Transverse colon (tissue), 4 donors: ENCODE results near the gene SMYD4. TPM values are rescaled to one million over a fixed set of nuclear protein-coding genes. Genes with fewer than 3 reads are reported as not detected.
"Not testable (repeated sequence)": the region's sequence is repeated elsewhere in the genome, so short reads cannot be mapped to it uniquely, and the experiment has no call there.

ENCODE experiments used
- DNase-seq: peaks from one replicate; pipeline ENCODE4 v3.0.0-alpha.2; 2019
- H3K27ac ChIP-seq, 4 donors: fragments of 200-600 bp; sonication (generic); 2 replicates each; pipeline ENCODE4 v1.5.1; 2016 to 2018; ENCODE audit warnings: inconsistent platforms in 4 of 4
- H3K27me3 ChIP-seq: fragments of 200-600 bp; sonication (generic); 2 replicates; pipeline ENCODE4 v1.5.1; 2017; ENCODE audit warnings: inconsistent platforms
- H3K36me3 ChIP-seq, 4 donors: fragments of 200-600 bp; sonication (generic); 2 replicates each; pipeline ENCODE4 v1.5.1; 2017 to 2019; ENCODE audit warnings: inconsistent platforms in 4 of 4
- H3K4me1 ChIP-seq, 4 donors: fragments of 200-600 bp; sonication (generic); 2 replicates each; pipeline ENCODE4 v1.5.1; 2017 to 2020; ENCODE audit warnings: inconsistent platforms in 4 of 4
- H3K4me3 ChIP-seq, 4 donors: fragments of 200-600 bp; sonication (generic); 1 replicate in 1 of 4; 2 replicates in 3 of 4; pipeline versions ENCODE4 v1.5.1 to v1.6.1; 2017 to 2019; ENCODE audit warnings: inconsistent platforms in 4 of 4
- H3K9me3 ChIP-seq, 2 donors: fragments of 200-600 bp; sonication (generic); 2 replicates each; pipeline ENCODE4 v1.5.1; 2017 to 2019; ENCODE audit warnings: inconsistent platforms in 2 of 2
- CTCF ChIP-seq, 5 experiments: fragments of 200-600 bp in 3 of 5; fragments of 450-650 bp in 2 of 5; sonication (generic) in 3 of 5; IDR thresholded peaks; 1 replicate in 2 of 5; 2 replicates in 3 of 5; pipeline ENCODE4 v1.5.1; 2016 to 2017; ENCODE audit warnings: antibody characterized with exemption in 5 of 5, inconsistent platforms in 3 of 5, mild to moderate bottlenecking in 2 of 5, moderate library complexity in 1 of 5
- EP300 ChIP-seq: sonication (generic); formaldehyde crosslinking; IDR thresholded peaks from one replicate; pipeline ENCODE4 v1.6.1; 2017; ENCODE audit warnings: antibody characterized with exemption, low read depth
- POLR2A ChIP-seq: fragments of 450-650 bp; IDR thresholded peaks from one replicate; pipeline ENCODE4 v1.6.1; 2016; ENCODE audit warnings: antibody characterized with exemption, mild to moderate bottlenecking, moderate library complexity
- POLR2AphosphoS5 ChIP-seq, 3 donors: sonication (generic); formaldehyde crosslinking; IDR thresholded peaks; one replicate each; pipeline ENCODE4 v1.6.1; 2016; ENCODE audit warnings: antibody characterized with exemption in 3 of 3
- WGBS, 2 donors: methylation state at CpG; one replicate each; pipeline ENCODE4 v1.1.5; 2018; ENCODE audit warnings: low coverage in 1 of 2; 5-methylcytosine and 5-hydroxymethylcytosine counted together
- in situ Hi-C, 4 donors: fragments of 200-750 bp; cut with MboI; loops; one replicate each; pipeline versions ENCODE4 v1.15.0 to v1.15.1; 2017; ENCODE audit warnings: low sequenced_read_pairs in 3 of 4, low pct_ligation_motif_present in 1 of 4, low pct_unique_long_range_greater_than_20kb in 1 of 4
- intact Hi-C: fragments of 100-400 bp; cut with DNase I; formaldehyde crosslinking; loops from one replicate; pipeline ENCODE4 v1.15.1; 2023; ENCODE audit warnings: low total_unique reads
- total RNA-seq, 4 donors: library from RNA; depleted of rRNA; stranded (reverse); fragments of >200 nt; gene quantifications; one replicate each; pipeline ENCODE4 v1.1.0, GENCODE V29; 2016

Gene SMYD4
- total RNA-seq, 4 donors from 2014 or later: 4.1 to 14.8 (median 9.0) TPM

DNA sequence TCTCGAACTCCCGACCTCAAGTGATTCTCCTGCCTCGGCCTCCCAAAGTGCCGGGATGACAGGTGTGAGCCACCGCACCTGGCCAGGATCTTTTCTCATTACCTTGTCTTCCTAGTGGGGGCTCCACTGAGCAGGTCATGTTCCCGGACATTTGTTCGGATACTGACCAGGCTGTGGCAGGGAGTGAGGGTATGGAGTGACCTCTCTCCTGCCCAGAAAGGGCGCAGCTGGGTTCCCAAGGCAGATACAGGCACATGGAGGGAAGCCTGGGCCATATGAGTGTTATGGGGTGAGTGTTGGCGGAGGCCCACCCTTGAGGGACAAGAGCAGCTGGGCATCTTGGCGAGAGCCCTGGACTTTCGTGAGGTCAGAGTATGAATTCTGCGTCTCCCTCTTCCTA lies 62.3 kb downstream of the SMYD4 start:
- no peaks in the 10 kb centered on the region for H3K9me3 ChIP-seq
- H3K4me1 ChIP-seq: peaks cover 10 to 28% (median 15%) of the 10 kb centered on the region in 4 donors
- no peak for DNase-seq
- TF ChIP-seq POLR2AphosphoS5 (IDR thresholded peaks at IDR 0.05) (no peak), POLR2A (no peak), CTCF (IDR thresholded peaks at IDR 0.05) (no peak), EP300 (no peak)
- WGBS, 2 donors: 85% methylated on average over 12 of the region's 12 CpGs
- intact Hi-C loops: no loop called here
- in situ Hi-C loops: no loop called here
- H3K36me3 ChIP-seq: no peaks in the 10 kb centered on the region
- no peaks in the 10 kb centered on the region for H3K27me3 ChIP-seq
- no peak overlapping the region for H3K27ac ChIP-seq
- no peak overlapping the region for H3K4me3 ChIP-seq

DNA sequence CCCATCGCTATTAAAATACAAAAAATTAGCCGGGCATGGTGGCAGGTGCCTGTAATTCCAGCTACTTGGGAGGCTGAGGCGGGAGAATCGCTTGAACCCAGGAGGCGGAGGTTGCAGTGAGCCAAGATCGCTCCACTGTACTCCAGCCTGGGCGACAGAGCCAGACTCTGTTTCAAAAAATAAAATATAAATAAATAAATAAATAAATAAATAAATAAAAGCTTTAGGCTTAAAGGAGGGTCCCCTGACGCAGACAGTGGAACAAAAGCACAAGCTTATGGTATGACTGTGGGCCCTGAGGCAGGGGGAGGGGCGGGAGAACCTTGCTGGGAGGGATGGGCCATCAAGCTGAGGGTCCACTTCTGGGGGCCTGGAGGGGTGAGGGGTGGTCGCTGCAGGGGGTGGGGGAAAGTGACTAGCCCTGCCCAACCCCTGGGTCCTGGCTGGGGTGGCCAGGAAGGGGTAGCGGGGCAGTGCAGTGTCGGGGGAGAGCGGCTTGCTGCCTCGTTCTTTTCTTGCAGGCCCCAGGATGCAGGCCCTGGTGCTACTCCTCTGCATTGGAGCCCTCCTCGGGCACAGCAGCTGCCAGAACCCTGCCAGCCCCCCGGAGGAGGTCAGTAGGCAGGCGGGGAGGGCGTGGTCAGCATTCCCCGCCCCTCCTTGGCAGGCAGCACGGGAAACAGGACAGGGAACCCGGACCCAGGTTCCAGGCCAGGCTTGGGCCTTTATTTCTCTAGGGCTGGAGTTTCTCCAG lies 63.1 kb downstream of the SMYD4 start:
- Histone ChIP-seq H3K9me3 (no peaks in the 10 kb centered on the region), H3K27me3 (no peaks in the 10 kb centered on the region), H3K36me3 (no peaks in the 10 kb centered on the region), H3K27ac (peak overlapping the region in 1 of 4 donors; percentile 15), H3K4me3 (no peak overlapping the region), H3K4me1 (peaks cover 10 to 28% (median 15%) of the 10 kb centered on the region in 4 donors)
- WGBS, 2 donors: 75 to 76% methylated on average over 7 to 21 of the region's 21 CpGs
- in situ Hi-C loops (no loop called here), intact Hi-C loops (no loop called here)
- no peak for DNase-seq
- no peak for TF ChIP-seq CTCF (IDR thresholded peaks at IDR 0.05)
- no peak for TF ChIP-seq POLR2AphosphoS5 (IDR thresholded peaks at IDR 0.05)
- TF ChIP-seq POLR2A: no peak
- TF ChIP-seq EP300: no peak

GRCh38 chr17:1765576-1765975 lies 64.1 kb downstream of the SMYD4 start:
- Histone ChIP-seq H3K4me3 (no peak overlapping the region), H3K27ac (peak overlapping the region in 3 of 4 donors; percentile 76 to 83 (median 77)), H3K9me3 (no peaks in the 10 kb centered on the region), H3K36me3 (no peaks in the 10 kb centered on the region), H3K27me3 (no peaks in the 10 kb centered on the region), H3K4me1 (peaks cover 10 to 28% (median 15%) of the 10 kb centered on the region in 4 donors)
- 80 to 91% methylated on average over 1 to 3 of the region's 3 CpGs for WGBS, 2 donors
- in situ Hi-C loops (no loop called here), intact Hi-C loops (no loop called here)
- no peak for TF ChIP-seq CTCF (IDR thresholded peaks at IDR 0.05)
- no peak for TF ChIP-seq POLR2A
- TF ChIP-seq POLR2AphosphoS5 (IDR thresholded peaks at IDR 0.05): no peak
- no peak for TF ChIP-seq EP300
- no peak for DNase-seq

DNA sequence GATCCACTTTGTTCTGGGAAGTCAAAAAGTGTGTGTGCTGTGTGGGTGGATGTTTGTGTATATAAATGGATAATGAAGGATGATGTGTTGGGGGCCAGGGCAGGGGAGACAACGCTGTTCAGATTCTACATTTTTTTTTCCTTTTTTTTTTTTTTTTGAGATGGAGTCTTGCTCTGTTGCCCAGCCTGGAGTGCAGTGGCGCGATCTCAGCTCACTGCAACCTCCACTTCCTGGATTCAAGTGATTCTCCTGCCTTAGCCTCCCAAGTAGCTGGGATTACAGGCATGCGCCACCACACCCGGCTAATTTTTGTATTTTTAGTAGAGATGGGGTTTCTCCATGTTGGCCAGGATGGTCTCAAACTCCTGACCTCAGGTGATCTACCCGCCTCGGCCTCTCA lies 65.0 kb downstream of the SMYD4 start:
- H3K36me3 ChIP-seq, in situ Hi-C loops, H3K4me3 ChIP-seq, H3K27me3 ChIP-seq, DNase-seq, intact Hi-C loops, H3K9me3 ChIP-seq: not testable (repeated sequence)
- Histone ChIP-seq H3K27ac (peak overlapping the region; percentile 76 to 85 (median 80)), H3K4me1 (peaks cover 10 to 28% (median 13%) of the 10 kb centered on the region in 4 donors)
- WGBS, 2 donors: 82 to 89% methylated on average over 7 of the region's 7 CpGs
